Astrocyte of the spinal cord (primary cell): Measurements from ENCODE around the gene PPL.
A peak's percentile ranks its signal among the peaks of the same experiment; 100 is the strongest.

Experiments
- DNase-seq: peaks from one replicate; pipeline ENCODE4 v3.0.0; 2011; ENCODE audit warnings: low read depth, low spot score
- H3K4me3 ChIP-seq: 2 replicates; pipeline ENCODE4 v1.5.1; 2011; ENCODE audit warnings: low read depth, mild to moderate bottlenecking, low read length, moderate library complexity
- CTCF ChIP-seq: IDR thresholded peaks from 2 replicates; pipeline ENCODE4 v1.5.1; 2012; ENCODE audit warnings: low read depth, mild to moderate bottlenecking, low read length, inconsistent platforms
- in situ Hi-C: cut with HindIII; loops from 2 replicates; pipeline ENCODE4 v1.10.0; 2017; ENCODE audit warnings: low sequenced_read_pairs

The PPL gene

GRCh38 chr16:4888428-4889135, 48.4 kb downstream of the PPL start:
- in situ Hi-C loops = no loop called here
- no peak for DNase-seq
- TF ChIP-seq CTCF = no peak
- H3K4me3 ChIP-seq = no peak overlapping the region

- DNase-seq = no peak
- no peak overlapping the region for H3K4me3 ChIP-seq
- in situ Hi-C loops = no loop called here
- TF ChIP-seq CTCF = no peak
These were observed 50.8 kb downstream of the PPL start for GRCh38 chr16:4886151-4886550.

GRCh38 chr16:4884972-4885874, 51.7 kb downstream of the PPL start:
- in situ Hi-C loops = no loop called here
- no peak overlapping the region for H3K4me3 ChIP-seq
- DNase-seq = no peak
- no peak for TF ChIP-seq CTCF

- no peak for TF ChIP-seq CTCF
- H3K4me3 ChIP-seq = no peak overlapping the region
- in situ Hi-C loops = no loop called here
- DNase-seq = no peak
These were observed 52.7 kb downstream of the PPL start for GRCh38 chr16:4884209-4884608.

- no peak for TF ChIP-seq CTCF
- no peak overlapping the region for H3K4me3 ChIP-seq
- no peak for DNase-seq
- in situ Hi-C loops = no loop called here
These were observed 53.4 kb downstream of the PPL start for GRCh38 chr16:4883501-4883900.

GRCh38 chr16:4882633-4883285, 54.2 kb downstream of the PPL start:
- H3K4me3 ChIP-seq = no peak overlapping the region
- peak; percentile 72 for DNase-seq
- in situ Hi-C loops = no loop called here
- no peak for TF ChIP-seq CTCF
